Epithelial cell of alveolus of lung (primary cell): ENCODE data around the gene SIMC1. TPM values are rescaled to one million over a fixed set of nuclear protein-coding genes. Genes with fewer than 3 reads are reported as not detected.

Experiments used
- total RNA-seq: library from RNA; depleted of rRNA; stranded (reverse); fragments of >200 nt; gene quantifications from 2 replicates; pipeline ENCODE4 v1.2.1, GENCODE V29; 2015

SIMC1 gene
- 14.1 and 24.4 TPM in 2 replicates for total RNA-seq

GRCh38 chr5:176237971-176238644 is at the start of gene SIMC1:
TSS of gene SIMC1 (plus strand) at chr5:176238424. CDS start at chr5:176238509, 85 bp downstream.

GRCh38 chr5:176361437-176362232 is 123.4 kb downstream of the SIMC1 start, which contains the start of gene KIAA1191:
TSS of gene KIAA1191 (minus strand) at chr5:176361764. CDS start at chr5:176359508, 2,256 bp downstream.

GRCh38 chr5:176365351-176366231 is 127.4 kb downstream of the SIMC1 start, which contains the start of gene ARL10:
TSS of gene ARL10 (plus strand) at chr5:176365487. CDS start at chr5:176365564, 77 bp downstream.

GRCh38 chr5:176388444-176389134 is 150.4 kb downstream of the SIMC1 start, which contains the start of the genes HIGD2A and NOP16:
TSS of gene HIGD2A (plus strand) at chr5:176388751. CDS start at chr5:176388820, 69 bp downstream.
TSS of gene NOP16 (minus strand) at chr5:176388598. CDS start at chr5:176388539, 59 bp downstream.

Other genes starting within 250 kb of the SIMC1 start
- 90.2 and 106 TPM in 2 replicates for gene KIAA1191, start 123.3 kb downstream of the SIMC1 start, total RNA-seq
- gene ARL10, start 127.1 kb downstream of the SIMC1 start, total RNA-seq = 5.7 and 20.5 TPM in 2 replicates
- 7.4 and 14.0 TPM in 2 replicates for gene NOP16, start 150.2 kb downstream of the SIMC1 start, total RNA-seq
- 110 and 210 TPM in 2 replicates for gene HIGD2A, start 150.3 kb downstream of the SIMC1 start, total RNA-seq
- gene CLTB, start 178.1 kb downstream of the SIMC1 start, total RNA-seq = 75.3 and 96.3 TPM in 2 replicates
- gene FAF2, start 210.0 kb downstream of the SIMC1 start, total RNA-seq = 41.0 and 47.1 TPM in 2 replicates